Measurements from ENCODE around the gene MBNL3.

The MBNL3 gene

GRCh38 chrX:132504417-132504816, 15.6 kb upstream of the MBNL3 start:
- Histone ChIP-seq H3K27ac (ENCODE audit: low read depth, low read length, poor library complexity, severe bottlenecking) (no peak overlapping the region), H3K9me3 (ENCODE audit: low read length) (no peaks in the 10 kb centered on the region), H3K4me1 (ENCODE audit: insufficient read depth, low read length, severe bottlenecking) (no peaks in the 10 kb centered on the region), H3K27me3 (ENCODE audit: insufficient read depth, low read length) (no peaks in the 10 kb centered on the region), H3K36me3 (ENCODE audit: insufficient read depth, low read length) (no peaks in the 10 kb centered on the region), H3K79me2 (ENCODE audit: insufficient read depth, low read length) (no peaks in the 10 kb centered on the region), H3K9me2 (ENCODE audit: low read depth, low read length) (no peaks in the 10 kb centered on the region), H3F3A (ENCODE audit: insufficient read depth, low read length) (no peaks in the 10 kb centered on the region), H2AFZ (ENCODE audit: low read length) (no peak overlapping the region), H4K20me1 (ENCODE audit: insufficient read depth, low read length) (no peaks in the 10 kb centered on the region), H3K9ac (ENCODE audit: low read length) (no peak overlapping the region), H3K4me3 (ENCODE audit: low read depth, low read length, poor library complexity, severe bottlenecking) (no peak overlapping the region), H3K4me2 (ENCODE audit: low read length) (no peak overlapping the region)
- no peak for TF ChIP-seq EZH2 (IDR thresholded peaks at IDR 0.05; ENCODE audit: borderline replicate concordance, low read length)
- TF ChIP-seq, protein P1, sequence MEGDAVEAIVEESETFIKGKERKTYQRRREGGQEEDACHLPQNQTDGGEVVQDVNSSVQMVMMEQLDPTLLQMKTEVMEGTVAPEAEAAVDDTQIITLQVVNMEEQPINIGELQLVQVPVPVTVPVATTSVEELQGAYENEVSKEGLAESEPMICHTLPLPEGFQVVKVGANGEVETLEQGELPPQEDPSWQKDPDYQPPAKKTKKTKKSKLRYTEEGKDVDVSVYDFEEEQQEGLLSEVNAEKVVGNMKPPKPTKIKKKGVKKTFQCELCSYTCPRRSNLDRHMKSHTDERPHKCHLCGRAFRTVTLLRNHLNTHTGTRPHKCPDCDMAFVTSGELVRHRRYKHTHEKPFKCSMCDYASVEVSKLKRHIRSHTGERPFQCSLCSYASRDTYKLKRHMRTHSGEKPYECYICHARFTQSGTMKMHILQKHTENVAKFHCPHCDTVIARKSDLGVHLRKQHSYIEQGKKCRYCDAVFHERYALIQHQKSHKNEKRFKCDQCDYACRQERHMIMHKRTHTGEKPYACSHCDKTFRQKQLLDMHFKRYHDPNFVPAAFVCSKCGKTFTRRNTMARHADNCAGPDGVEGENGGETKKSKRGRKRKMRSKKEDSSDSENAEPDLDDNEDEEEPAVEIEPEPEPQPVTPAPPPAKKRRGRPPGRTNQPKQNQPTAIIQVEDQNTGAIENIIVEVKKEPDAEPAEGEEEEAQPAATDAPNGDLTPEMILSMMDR (IDR thresholded peaks at IDR 0.05; ENCODE audit: low read length), result no peak

DNA sequence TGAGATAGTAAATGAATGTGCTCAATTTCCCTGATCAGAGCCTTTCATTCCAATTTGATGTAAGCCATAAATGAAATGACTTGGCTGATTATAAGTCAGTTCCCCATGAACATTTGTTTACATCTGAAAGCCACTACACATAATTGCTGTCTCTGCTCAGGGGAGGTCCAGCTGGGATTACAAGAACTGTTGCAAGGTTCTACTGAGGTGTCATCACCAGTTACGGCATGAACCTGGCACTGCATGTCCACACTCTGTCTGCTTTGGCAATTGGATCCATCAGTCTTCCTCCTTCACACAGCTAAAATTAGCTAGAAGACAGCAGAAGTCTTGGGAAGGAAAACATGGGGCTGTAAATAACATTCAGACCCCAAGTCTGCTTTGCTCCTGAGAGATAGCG, 12.8 kb upstream of the MBNL3 start:
- Histone ChIP-seq H3K27ac (ENCODE audit: low read depth, low read length, poor library complexity, severe bottlenecking) (no peak overlapping the region), H3K79me2 (ENCODE audit: insufficient read depth, low read length) (no peaks in the 10 kb centered on the region), H3K4me2 (ENCODE audit: low read length) (no peak overlapping the region), H3K9me3 (ENCODE audit: low read length) (no peaks in the 10 kb centered on the region), H3F3A (ENCODE audit: insufficient read depth, low read length) (no peaks in the 10 kb centered on the region), H3K4me1 (ENCODE audit: insufficient read depth, low read length, severe bottlenecking) (no peaks in the 10 kb centered on the region), H3K27me3 (ENCODE audit: insufficient read depth, low read length) (no peaks in the 10 kb centered on the region), H3K4me3 (ENCODE audit: low read depth, low read length, poor library complexity, severe bottlenecking) (no peak overlapping the region), H3K9ac (ENCODE audit: low read length) (no peak overlapping the region), H3K9me2 (ENCODE audit: low read depth, low read length) (no peaks in the 10 kb centered on the region), H3K36me3 (ENCODE audit: insufficient read depth, low read length) (no peaks in the 10 kb centered on the region), H2AFZ (ENCODE audit: low read length) (no peak overlapping the region), H4K20me1 (ENCODE audit: insufficient read depth, low read length) (no peaks in the 10 kb centered on the region)
- no peak for TF ChIP-seq EZH2 (IDR thresholded peaks at IDR 0.05; ENCODE audit: borderline replicate concordance, low read length)
- TF ChIP-seq, protein P1 (IDR thresholded peaks at IDR 0.05; ENCODE audit: low read length), result no peak

DNA sequence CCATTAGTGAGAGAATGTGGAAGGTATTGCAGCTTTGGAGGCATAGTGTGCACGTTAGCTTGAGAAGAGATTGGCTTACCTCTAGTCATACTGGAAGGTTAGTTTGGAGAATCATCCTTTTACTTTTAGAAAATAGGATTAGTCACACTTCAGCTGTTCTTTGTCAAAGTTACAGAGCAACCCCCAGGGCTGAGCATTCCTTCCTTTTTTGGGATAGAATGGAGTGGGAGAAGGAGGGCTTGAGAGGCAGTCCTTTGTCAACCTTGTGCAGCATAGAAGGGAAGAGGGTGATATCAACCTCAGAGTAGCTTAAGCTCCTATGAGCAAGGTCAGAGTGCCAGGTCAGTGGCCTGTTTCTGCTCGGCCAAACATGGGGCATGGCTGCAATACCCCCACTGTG, 8.6 kb upstream of the MBNL3 start:
- Histone ChIP-seq H3K27ac (ENCODE audit: low read depth, low read length, poor library complexity, severe bottlenecking) (no peak overlapping the region), H3K9me2 (ENCODE audit: low read depth, low read length) (no peaks in the 10 kb centered on the region), H3K27me3 (ENCODE audit: insufficient read depth, low read length) (no peaks in the 10 kb centered on the region), H3K4me2 (ENCODE audit: low read length) (no peak overlapping the region), H3F3A (ENCODE audit: insufficient read depth, low read length) (no peaks in the 10 kb centered on the region), H3K4me3 (ENCODE audit: low read depth, low read length, poor library complexity, severe bottlenecking) (no peak overlapping the region), H3K9me3 (ENCODE audit: low read length) (no peaks in the 10 kb centered on the region), H3K36me3 (ENCODE audit: insufficient read depth, low read length) (no peaks in the 10 kb centered on the region), H3K4me1 (ENCODE audit: insufficient read depth, low read length, severe bottlenecking) (no peaks in the 10 kb centered on the region), H2AFZ (ENCODE audit: low read length) (no peak overlapping the region), H3K9ac (ENCODE audit: low read length) (no peak overlapping the region), H4K20me1 (ENCODE audit: insufficient read depth, low read length) (no peaks in the 10 kb centered on the region), H3K79me2 (ENCODE audit: insufficient read depth, low read length) (no peaks in the 10 kb centered on the region)
- TF ChIP-seq EZH2 (IDR thresholded peaks at IDR 0.05; ENCODE audit: borderline replicate concordance, low read length), result no peak
- TF ChIP-seq, protein P1 (IDR thresholded peaks at IDR 0.05; ENCODE audit: low read length), result no peak

Data from OCI-LY1 (cell line).